ENCODE data around the gene THOP1. TPM values are rescaled to one million over a fixed set of nuclear protein-coding genes. Genes with fewer than 3 reads are reported as not detected.

Gene THOP1
- total and polyA plus RNA-seq, 2 experiments from 2014 or later: 81.3 to 111 TPM

GRCh38 chr19:2777952-2778683 is 7.2 kb upstream of the THOP1 start:
- Histone ChIP-seq H3K36me3 (no peaks in the 10 kb centered on the region), H3K27me3 (no peaks in the 10 kb centered on the region), H3K4me1 (ENCODE audit: low read depth) (peaks cover 12% of the 10 kb centered on the region), H3K4me3 (no peak overlapping the region), H3K27ac (no peak overlapping the region), H3K9me3 (ENCODE audit: low read depth) (no peaks in the 10 kb centered on the region)
- DNase-seq (ENCODE audit: low read depth in 1 of 2, low spot score in 1 of 2): no peak
- TF ChIP-seq, protein P1, sequence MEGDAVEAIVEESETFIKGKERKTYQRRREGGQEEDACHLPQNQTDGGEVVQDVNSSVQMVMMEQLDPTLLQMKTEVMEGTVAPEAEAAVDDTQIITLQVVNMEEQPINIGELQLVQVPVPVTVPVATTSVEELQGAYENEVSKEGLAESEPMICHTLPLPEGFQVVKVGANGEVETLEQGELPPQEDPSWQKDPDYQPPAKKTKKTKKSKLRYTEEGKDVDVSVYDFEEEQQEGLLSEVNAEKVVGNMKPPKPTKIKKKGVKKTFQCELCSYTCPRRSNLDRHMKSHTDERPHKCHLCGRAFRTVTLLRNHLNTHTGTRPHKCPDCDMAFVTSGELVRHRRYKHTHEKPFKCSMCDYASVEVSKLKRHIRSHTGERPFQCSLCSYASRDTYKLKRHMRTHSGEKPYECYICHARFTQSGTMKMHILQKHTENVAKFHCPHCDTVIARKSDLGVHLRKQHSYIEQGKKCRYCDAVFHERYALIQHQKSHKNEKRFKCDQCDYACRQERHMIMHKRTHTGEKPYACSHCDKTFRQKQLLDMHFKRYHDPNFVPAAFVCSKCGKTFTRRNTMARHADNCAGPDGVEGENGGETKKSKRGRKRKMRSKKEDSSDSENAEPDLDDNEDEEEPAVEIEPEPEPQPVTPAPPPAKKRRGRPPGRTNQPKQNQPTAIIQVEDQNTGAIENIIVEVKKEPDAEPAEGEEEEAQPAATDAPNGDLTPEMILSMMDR (IDR thresholded peaks at IDR 0.05; ENCODE audit: low read depth, low read length): no peak

DNA sequence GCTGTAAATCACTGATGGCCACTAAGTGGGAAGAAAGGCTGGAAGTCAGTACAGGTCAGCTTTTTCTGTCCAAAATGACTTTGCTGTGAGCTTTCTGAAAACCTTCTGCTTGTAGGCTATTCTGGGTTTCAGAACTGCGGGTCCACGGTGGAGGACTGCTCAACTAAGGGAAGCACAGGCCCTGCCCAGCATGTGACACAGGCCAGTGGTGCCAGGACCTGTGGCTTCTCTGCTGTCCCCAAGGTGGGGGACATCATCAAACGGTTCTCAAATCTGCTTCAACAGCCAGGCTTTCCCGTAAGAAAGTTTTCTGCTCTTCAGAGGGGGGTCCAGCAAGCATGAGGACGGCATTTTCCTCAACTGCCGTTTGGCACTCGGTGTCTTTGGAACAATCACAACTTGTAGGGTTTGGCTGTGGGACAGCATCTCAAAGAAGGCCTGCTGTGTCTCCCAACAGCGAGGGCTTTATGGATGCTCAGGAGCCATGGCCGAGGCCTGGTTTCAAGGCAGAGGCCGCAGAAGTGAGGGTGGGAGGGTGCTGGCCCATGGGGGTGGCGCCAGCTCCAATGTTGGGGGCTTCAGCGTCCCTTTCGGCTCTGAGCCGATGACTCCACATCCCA is 6.1 kb upstream of the THOP1 start:
- H3K4me1 ChIP-seq (ENCODE audit: low read depth): peaks cover 16% of the 10 kb centered on the region
- H3K36me3 ChIP-seq: no peaks in the 10 kb centered on the region
- no peak for DNase-seq (ENCODE audit: low read depth in 1 of 2, low spot score in 1 of 2)
- no peaks in the 10 kb centered on the region for H3K9me3 ChIP-seq (ENCODE audit: low read depth)
- TF ChIP-seq, protein P1 (IDR thresholded peaks at IDR 0.05; ENCODE audit: low read depth, low read length): no peak
- no peak overlapping the region for H3K27ac ChIP-seq
- no peak overlapping the region for H3K4me3 ChIP-seq
- H3K27me3 ChIP-seq: no peaks in the 10 kb centered on the region

DNA sequence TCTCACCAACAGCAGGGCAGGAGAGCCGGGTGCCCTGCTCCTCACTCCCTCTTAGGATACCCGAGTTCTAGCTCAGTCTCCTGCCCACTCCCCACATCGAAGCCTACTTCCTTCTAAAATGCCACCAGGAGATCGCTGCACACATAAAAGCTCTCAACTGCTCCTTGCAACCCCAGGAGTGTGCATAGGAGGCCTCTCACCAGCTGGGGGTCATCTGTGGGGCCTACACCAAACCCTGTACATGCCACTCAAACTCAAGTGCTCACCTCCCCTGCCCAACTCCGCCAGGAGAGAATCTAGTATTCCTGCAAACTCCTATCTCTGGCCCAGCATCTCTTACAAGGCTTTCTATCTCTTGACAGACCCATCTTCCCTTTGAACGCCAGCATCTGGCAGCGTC is 5.0 kb upstream of the THOP1 start:
- Histone ChIP-seq H3K27me3 (no peaks in the 10 kb centered on the region), H3K9me3 (ENCODE audit: low read depth) (no peaks in the 10 kb centered on the region), H3K27ac (peak overlapping the region; percentile 65), H3K4me1 (ENCODE audit: low read depth) (peaks cover 18% of the 10 kb centered on the region), H3K36me3 (no peaks in the 10 kb centered on the region), H3K4me3 (no peak overlapping the region)
- TF ChIP-seq, protein P1 (IDR thresholded peaks at IDR 0.05; ENCODE audit: low read depth, low read length): no peak
- DNase-seq (ENCODE audit: low read depth in 1 of 2, low spot score in 1 of 2): peak in 1 of 2 donors; percentile 10

DNA sequence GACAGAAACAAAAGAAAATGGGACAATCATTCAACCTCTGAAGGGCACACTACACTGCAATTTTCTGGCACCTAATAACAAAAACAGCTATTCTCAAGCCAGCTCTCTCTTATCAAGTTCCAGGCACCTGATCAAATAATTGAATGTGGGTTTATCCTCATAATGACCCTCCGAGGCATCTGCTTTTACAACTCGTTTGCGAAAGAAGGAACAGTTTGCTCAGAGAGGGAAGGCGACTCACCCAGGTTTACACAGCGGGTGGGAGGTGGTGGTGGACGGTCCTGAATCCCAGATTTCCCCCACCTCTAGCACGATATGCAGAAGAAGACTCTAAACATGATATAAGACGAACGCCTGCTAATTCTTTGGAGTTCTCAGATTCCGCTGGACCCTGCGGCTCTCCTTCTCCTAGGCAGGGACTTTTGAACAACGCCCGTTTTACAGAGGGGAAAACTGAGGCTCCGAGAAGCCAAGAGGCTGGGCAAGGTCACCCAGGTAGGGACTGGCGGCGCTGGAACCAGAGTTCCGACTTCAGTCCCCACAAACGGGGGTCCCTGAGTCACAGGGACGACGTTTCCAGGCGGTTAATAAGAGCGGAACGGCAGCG is 2.9 kb upstream of the THOP1 start:
- peak overlapping the region; percentile 75 for H3K27ac ChIP-seq
- H3K4me1 ChIP-seq (ENCODE audit: low read depth): peaks cover 18% of the 10 kb centered on the region
- H3K4me3 ChIP-seq: peak overlapping the region; percentile 81
- TF ChIP-seq, protein P1 (IDR thresholded peaks at IDR 0.05; ENCODE audit: low read depth, low read length): no peak
- no peaks in the 10 kb centered on the region for H3K36me3 ChIP-seq
- no peaks in the 10 kb centered on the region for H3K27me3 ChIP-seq
- H3K9me3 ChIP-seq (ENCODE audit: low read depth): no peaks in the 10 kb centered on the region
- DNase-seq (ENCODE audit: low read depth in 1 of 2, low spot score in 1 of 2): peak in 1 of 2 donors; percentile 5

GRCh38 chr19:2782936-2783780 is 2.1 kb upstream of the THOP1 start, which contains the start of gene SGTA:
TSS of gene SGTA (minus strand) at chr19:2783273. CDS start at chr19:2769068, 14,205 bp downstream.
- no peaks in the 10 kb centered on the region for H3K27me3 ChIP-seq
- peaks cover 18% of the 10 kb centered on the region for H3K4me1 ChIP-seq (ENCODE audit: low read depth)
- peak; percentile 99 to 100 for DNase-seq (ENCODE audit: low read depth in 1 of 2, low spot score in 1 of 2)
- peak within 1 kb of the TSS; percentile 81 for H3K4me3 ChIP-seq
- no peaks in the 10 kb centered on the region for H3K9me3 ChIP-seq (ENCODE audit: low read depth)
- H3K27ac ChIP-seq: peak within 1 kb of the TSS; percentile 79
- TF ChIP-seq, protein P1 (IDR thresholded peaks at IDR 0.05; ENCODE audit: low read depth, low read length): peak; percentile 45
- no peaks in the 10 kb centered on the region for H3K36me3 ChIP-seq

Measured in cardiac muscle cell (in vitro differentiated cells and primary cell).